Activated CD4-positive, alpha-beta T cell treated with anti-CD3 and anti-CD28 coated beads for 1 hour (primary cell): ENCODE measurements around the gene XAGE1A.
"Not testable (repeated sequence)": the region's sequence is repeated elsewhere in the genome, so short reads cannot be mapped to it uniquely, and the experiment has no call there.

Experiments
- DNase-seq: peaks from one replicate; pipeline ENCODE4 v3.0.0-alpha.2; 2020

The XAGE1A gene

GRCh38 chrX:52495545-52496418 lies at the start of gene XAGE1A:
Gene XAGE1A, plus strand, starts transcription at chrX:52495808. Its CDS starts 1,554 bp downstream, at chrX:52497362.
- DNase-seq, result not testable (repeated sequence)

GRCh38 chrX:52452031-52452430 lies 43.6 kb upstream of the XAGE1A start:
- not testable (repeated sequence) for DNase-seq

- DNase-seq, result not testable (repeated sequence)
Measured at GRCh38 chrX:52471301-52471700, 24.3 kb upstream of the XAGE1A start.

GRCh38 chrX:52496419-52496772 lies 788 bp downstream of the XAGE1A start:
- not testable (repeated sequence) for DNase-seq

GRCh38 chrX:52501362-52501761 lies 5.8 kb downstream of the XAGE1A start:
- DNase-seq, result not testable (repeated sequence)

GRCh38 chrX:52504551-52504950 lies 8.9 kb downstream of the XAGE1A start:
- DNase-seq, result no peak

GRCh38 chrX:52507331-52507730 lies 11.7 kb downstream of the XAGE1A start:
- no peak for DNase-seq

GRCh38 chrX:52509916-52510315 lies 14.3 kb downstream of the XAGE1A start:
- no peak for DNase-seq

GRCh38 chrX:52511126-52511525 lies 15.5 kb downstream of the XAGE1A start:
- not testable (repeated sequence) for DNase-seq

- DNase-seq, result not testable (repeated sequence)
Measured at GRCh38 chrX:52516110-52516986, 20.7 kb downstream of the XAGE1A start.

- DNase-seq, result not testable (repeated sequence)
Measured at GRCh38 chrX:52516987-52517325, 21.3 kb downstream of the XAGE1A start, which contains the start of gene XAGE1B. Gene XAGE1B, minus strand, starts transcription at chrX:52517063. Its CDS starts 1,536 bp downstream, at chrX:52515527.

- not testable (repeated sequence) for DNase-seq
Measured at GRCh38 chrX:52541051-52541450, 45.4 kb downstream of the XAGE1A start.

GRCh38 chrX:52542311-52542710 lies 46.7 kb downstream of the XAGE1A start:
- DNase-seq, result no peak

- DNase-seq, result no peak
Measured at GRCh38 chrX:52544147-52544840, 48.7 kb downstream of the XAGE1A start.

- not testable (repeated sequence) for DNase-seq
Measured at GRCh38 chrX:52548769-52549168, 53.2 kb downstream of the XAGE1A start.
